H1 (cell line): Measurements from ENCODE around the gene TMEM178B.

Experiments
- ASH2L ChIP-seq: fragments of 200-600, 300-600 bp; sonication (generic); IDR thresholded peaks from one replicate; pipeline ENCODE4 v1.7.1; 2017; ENCODE audit warnings: low read length
- EZH2 ChIP-seq: fragments of 200-600 bp; sonication (generic); IDR thresholded peaks from 2 replicates; pipeline ENCODE4 v1.7.1; 2012; ENCODE audit warnings: low read depth, mild to moderate bottlenecking, moderate library complexity, low read length, inconsistent platforms; ENCODE audit not compliant: severe bottlenecking
- FOSL1 ChIP-seq: IDR thresholded peaks from 2 replicates; pipeline ENCODE4 v1.6.1; 2011; ENCODE audit warnings: mild to moderate bottlenecking, low read depth, low read length, moderate library complexity; ENCODE audit not compliant: insufficient read depth
- NRF1 ChIP-seq: IDR thresholded peaks from 2 replicates; pipeline ENCODE4 v1.6.1; 2011; ENCODE audit warnings: mild to moderate bottlenecking, low read depth, low read length, improper control_type of control experiment
- POLR2AphosphoS5 ChIP-seq: IDR thresholded peaks from 2 replicates; pipeline ENCODE4 v1.6.1; 2011; ENCODE audit warnings: low read depth, low read length
- RAD21 ChIP-seq, 2 experiments: IDR thresholded peaks in 1 of 2; conservative IDR thresholded peaks in 1 of 2; 2 replicates each; pipeline ENCODE4 v1.6.1; 2011; ENCODE audit warnings: low read depth in 2 of 2, low read length in 2 of 2, improper control_type of control experiment in 1 of 2, inconsistent platforms in 1 of 2, mild to moderate bottlenecking in 1 of 2, moderate library complexity in 1 of 2
- TAF1 ChIP-seq: IDR thresholded peaks from 2 replicates; pipeline ENCODE4 v1.6.1; 2011; ENCODE audit warnings: mild to moderate bottlenecking, low read depth, low read length
- TCF12 ChIP-seq: IDR thresholded peaks from 2 replicates; pipeline ENCODE4 v1.6.1; 2011; ENCODE audit warnings: low read depth, mild to moderate bottlenecking, low read length
- TF ChIP-seq, protein P1 (sequence below), 3 experiments: IDR thresholded peaks; 1 replicate in 2 of 3; 2 replicates in 1 of 3; pipeline versions ENCODE4 v1.5.1 to v1.6.1; 2011; ENCODE audit warnings: low read length in 3 of 3, mild to moderate bottlenecking in 3 of 3, inconsistent platforms in 2 of 3, low read depth in 1 of 3, moderate library complexity in 1 of 3; ENCODE audit not compliant: insufficient read depth in 1 of 3; ENCODE audit errors: control extremely low read depth in 1 of 3
- TF ChIP-seq, protein P2 (sequence below): IDR thresholded peaks from 2 replicates; pipeline ENCODE4 v1.6.1; 2012; ENCODE audit warnings: inconsistent platforms

DNA sequence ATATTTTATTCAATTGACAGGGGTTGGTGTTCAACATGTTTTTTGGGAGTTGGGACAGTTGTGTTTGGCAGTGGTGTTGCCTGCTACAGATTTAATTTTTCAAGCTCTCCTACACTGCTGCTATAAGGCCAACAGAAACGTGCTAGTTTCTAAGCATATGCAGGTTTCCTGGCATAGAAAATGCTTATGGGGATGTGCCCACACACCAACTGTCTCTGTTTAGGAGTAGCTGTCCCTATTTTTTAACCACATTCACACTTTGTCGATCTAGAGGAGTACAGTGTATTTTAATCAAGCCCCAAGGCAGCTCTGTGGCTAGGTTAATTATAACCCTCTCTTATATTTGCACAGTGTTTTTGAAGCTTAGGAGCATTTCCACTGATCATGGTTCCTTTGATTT lies 28.6 kb downstream of the TMEM178B start:
- TF ChIP-seq TCF12 (no peak), ASH2L (no peak), NRF1 (no peak), RAD21 (IDR thresholded peaks at IDR 0.05 in 1 of 2, conservative IDR thresholded peaks at IDR 0.05 in 1 of 2; ENCODE audit: low read depth in 2 of 2, low read length in 2 of 2) (no peak), EZH2 (no peak), FOSL1 (no peak), POLR2AphosphoS5 (no peak), TAF1 (no peak)
- TF ChIP-seq, protein P1, sequence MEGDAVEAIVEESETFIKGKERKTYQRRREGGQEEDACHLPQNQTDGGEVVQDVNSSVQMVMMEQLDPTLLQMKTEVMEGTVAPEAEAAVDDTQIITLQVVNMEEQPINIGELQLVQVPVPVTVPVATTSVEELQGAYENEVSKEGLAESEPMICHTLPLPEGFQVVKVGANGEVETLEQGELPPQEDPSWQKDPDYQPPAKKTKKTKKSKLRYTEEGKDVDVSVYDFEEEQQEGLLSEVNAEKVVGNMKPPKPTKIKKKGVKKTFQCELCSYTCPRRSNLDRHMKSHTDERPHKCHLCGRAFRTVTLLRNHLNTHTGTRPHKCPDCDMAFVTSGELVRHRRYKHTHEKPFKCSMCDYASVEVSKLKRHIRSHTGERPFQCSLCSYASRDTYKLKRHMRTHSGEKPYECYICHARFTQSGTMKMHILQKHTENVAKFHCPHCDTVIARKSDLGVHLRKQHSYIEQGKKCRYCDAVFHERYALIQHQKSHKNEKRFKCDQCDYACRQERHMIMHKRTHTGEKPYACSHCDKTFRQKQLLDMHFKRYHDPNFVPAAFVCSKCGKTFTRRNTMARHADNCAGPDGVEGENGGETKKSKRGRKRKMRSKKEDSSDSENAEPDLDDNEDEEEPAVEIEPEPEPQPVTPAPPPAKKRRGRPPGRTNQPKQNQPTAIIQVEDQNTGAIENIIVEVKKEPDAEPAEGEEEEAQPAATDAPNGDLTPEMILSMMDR (IDR thresholded peaks at IDR 0.05; ENCODE audit: control extremely low read depth in 1 of 3, insufficient read depth in 1 of 3, low read depth in 1 of 3, low read length in 3 of 3): no peak
- TF ChIP-seq, protein P2, sequence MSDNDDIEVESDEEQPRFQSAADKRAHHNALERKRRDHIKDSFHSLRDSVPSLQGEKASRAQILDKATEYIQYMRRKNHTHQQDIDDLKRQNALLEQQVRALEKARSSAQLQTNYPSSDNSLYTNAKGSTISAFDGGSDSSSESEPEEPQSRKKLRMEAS: no peak
